GM19025 (cell line): ENCODE measurements around the gene C11orf86.
"Not testable (repeated sequence)": the region's sequence is repeated elsewhere in the genome, so short reads cannot be mapped to it uniquely, and the experiment has no call there.

Source experiments
- ATAC-seq: cut with Tn5 transposase; IDR thresholded peaks from one replicate; pipeline ENCODE4 v1.9.1; 2021; ENCODE audit warnings: mild to moderate bottlenecking, low read depth, moderate library complexity; ENCODE audit not compliant: unreplicated experiment

Gene C11orf86

GRCh38 chr11:66987924-66988637 lies 13.0 kb downstream of the C11orf86 start:
- ATAC-seq: no peak

- not testable (repeated sequence) for ATAC-seq
These were observed 13.6 kb downstream of the C11orf86 start for GRCh38 chr11:66988741-66989140.

GRCh38 chr11:66989360-66989759 lies 14.3 kb downstream of the C11orf86 start:
- not testable (repeated sequence) for ATAC-seq

- ATAC-seq: no peak
These were observed 16.9 kb downstream of the C11orf86 start for GRCh38 chr11:66992041-66992440.

GRCh38 chr11:66996609-66997273 lies 21.6 kb downstream of the C11orf86 start:
- no peak for ATAC-seq

- ATAC-seq: no peak
These were observed 24.5 kb downstream of the C11orf86 start for GRCh38 chr11:66999555-66999954.

GRCh38 chr11:67001332-67001731 lies 26.2 kb downstream of the C11orf86 start:
- ATAC-seq: no peak

GRCh38 chr11:67002297-67002913 lies 27.3 kb downstream of the C11orf86 start:
- ATAC-seq: no peak

- ATAC-seq: no peak
These were observed 27.9 kb downstream of the C11orf86 start for GRCh38 chr11:67002921-67003411.

- not testable (repeated sequence) for ATAC-seq
These were observed 30.1 kb downstream of the C11orf86 start for GRCh38 chr11:67005200-67005599.

- ATAC-seq: no peak
These were observed 31.2 kb downstream of the C11orf86 start for GRCh38 chr11:67006029-67006884.

GRCh38 chr11:67007126-67007525 lies 32.0 kb downstream of the C11orf86 start:
- no peak for ATAC-seq

GRCh38 chr11:67010296-67010905 lies 35.3 kb downstream of the C11orf86 start:
- ATAC-seq: no peak

GRCh38 chr11:67013511-67014045 lies 38.5 kb downstream of the C11orf86 start:
- no peak for ATAC-seq

GRCh38 chr11:67014343-67014742 lies 39.2 kb downstream of the C11orf86 start:
- no peak for ATAC-seq

GRCh38 chr11:67015048-67015447 lies 39.9 kb downstream of the C11orf86 start:
- no peak for ATAC-seq

- no peak for ATAC-seq
These were observed 41.4 kb downstream of the C11orf86 start for GRCh38 chr11:67016550-67016949.

- ATAC-seq: no peak
These were observed 45.8 kb downstream of the C11orf86 start for GRCh38 chr11:67020949-67021348.

- ATAC-seq: no peak
These were observed 47.3 kb downstream of the C11orf86 start for GRCh38 chr11:67022341-67022933.
